ENCODE data around the gene XG. TPM values are rescaled to one million over a fixed set of nuclear protein-coding genes. Genes with fewer than 3 reads are reported as not detected.

XG gene
- total and polyA plus RNA-seq, 9 of the 15 experiments (the other 6 are each of a cell fraction or from before 2014, with no cell fraction given): 0.03 to 0.12 TPM; not detected in 7

DNA sequence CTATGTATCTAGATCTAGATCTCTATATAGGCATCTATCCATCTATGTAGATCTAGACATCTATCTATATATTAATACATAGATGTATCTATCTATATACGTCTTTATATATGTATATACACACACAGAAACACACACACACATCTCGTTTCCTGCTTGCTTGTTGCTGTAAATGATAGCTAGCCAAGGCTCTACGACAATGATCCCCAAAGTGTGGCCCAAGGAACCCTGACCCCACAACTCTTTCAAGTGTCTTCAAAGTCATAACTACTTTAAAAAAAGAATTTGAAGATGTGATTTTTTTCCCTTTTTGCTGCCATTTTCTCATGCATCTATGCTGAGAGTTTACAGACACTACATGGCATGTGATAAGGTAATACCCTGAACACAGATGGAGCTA lies 105.7 kb downstream of the XG start:
- FAIRE-seq: no peak
- H3K79me2 ChIP-seq (ENCODE audit: control insufficient read depth, insufficient read depth, low read length): no peaks in the 10 kb centered on the region
- POLR2A ChIA-PET: no interaction called here

DNA sequence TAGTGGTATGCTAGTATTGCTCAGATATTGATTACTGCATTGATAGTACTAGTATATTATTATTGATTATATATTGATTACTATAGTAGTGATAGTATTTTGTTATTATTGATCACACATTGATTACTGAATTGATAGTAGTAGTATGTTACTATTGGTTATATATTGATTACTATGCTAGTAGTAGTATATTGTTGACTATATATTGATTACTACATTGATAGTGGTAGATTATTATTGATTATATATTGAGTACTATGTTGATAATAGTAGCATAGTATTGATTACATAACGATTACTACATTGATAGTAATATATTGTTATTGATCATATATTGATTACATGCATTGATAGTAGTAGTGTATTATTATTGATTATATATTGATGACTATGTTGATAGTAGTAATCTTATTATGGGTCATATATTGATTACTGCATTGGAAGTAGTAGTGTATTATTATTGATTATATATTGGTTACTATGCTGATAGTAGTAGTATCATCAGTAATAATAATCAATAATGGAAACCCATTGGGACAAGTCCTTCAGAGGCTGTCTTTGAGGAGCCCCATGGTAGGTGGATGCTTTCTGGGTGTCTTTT lies 107.5 kb downstream of the XG start:
- Histone ChIP-seq H3K79me2 (ENCODE audit: control insufficient read depth, insufficient read depth, low read length) (no peaks in the 10 kb centered on the region), H3K27ac (ENCODE audit: extremely low read depth, low read depth, low read length) (no peak overlapping the region), H3K4me1 (replicated peaks in 1 of 2; ENCODE audit: control insufficient read depth in 2 of 2, insufficient read depth in 2 of 2, low read length in 2 of 2) (no peaks in the 10 kb centered on the region; a peak in 1 of 5 replicates), H3K9me3 (replicated peaks; ENCODE audit: control insufficient read depth, insufficient read depth, low read depth, low read length) (no peaks in the 10 kb centered on the region), H3K9ac (ENCODE audit: insufficient read depth in 1 of 2, low read depth in 2 of 2, low read length in 2 of 2) (no peak overlapping the region), H3K9me1 (ENCODE audit: control insufficient read depth, insufficient read depth, low read length) (no peaks in the 10 kb centered on the region), H2AFZ (ENCODE audit: low read depth, low read length) (no peak overlapping the region), H3K4me2 (ENCODE audit: insufficient read depth, low read length) (no peak overlapping the region), H3K36me3 (ENCODE audit: control insufficient read depth, insufficient read depth, low read length) (no peaks in the 10 kb centered on the region; the same call in 2 of the 3 replicates), H3K4me3 (no peak overlapping the region), H4K20me1 (replicated peaks; ENCODE audit: control insufficient read depth, insufficient read depth, low read length) (no peaks in the 10 kb centered on the region), H3K27me3 (ENCODE audit: control insufficient read depth in 2 of 2, insufficient read depth in 2 of 2, low read length in 2 of 2) (no peaks in the 10 kb centered on the region)
- WGBS (ENCODE audit: insufficient coverage, low coverage, missing lambda C conversion rate): 7% methylated on average over 1 of the region's 1 CpG
- ATAC-seq (no peak), DNase-seq (ENCODE audit: extremely low read depth in 1 of 4, low spot score in 3 of 4) (no peak), FAIRE-seq (no peak)
- POLR2A ChIA-PET: no interaction called here
- intact Hi-C loops (cut with micrococcal nuclease) (no loop called here), in situ Hi-C loops (cut with MboI) (no loop called here)
- CTCF ChIA-PET (ENCODE audit: low intra/inter-chr PET ratio): no interaction called here
- no peak for TF ChIP-seq SETDB1 (IDR thresholded peaks at IDR 0.05; ENCODE audit: low read length)
- TF ChIP-seq, protein P1, sequence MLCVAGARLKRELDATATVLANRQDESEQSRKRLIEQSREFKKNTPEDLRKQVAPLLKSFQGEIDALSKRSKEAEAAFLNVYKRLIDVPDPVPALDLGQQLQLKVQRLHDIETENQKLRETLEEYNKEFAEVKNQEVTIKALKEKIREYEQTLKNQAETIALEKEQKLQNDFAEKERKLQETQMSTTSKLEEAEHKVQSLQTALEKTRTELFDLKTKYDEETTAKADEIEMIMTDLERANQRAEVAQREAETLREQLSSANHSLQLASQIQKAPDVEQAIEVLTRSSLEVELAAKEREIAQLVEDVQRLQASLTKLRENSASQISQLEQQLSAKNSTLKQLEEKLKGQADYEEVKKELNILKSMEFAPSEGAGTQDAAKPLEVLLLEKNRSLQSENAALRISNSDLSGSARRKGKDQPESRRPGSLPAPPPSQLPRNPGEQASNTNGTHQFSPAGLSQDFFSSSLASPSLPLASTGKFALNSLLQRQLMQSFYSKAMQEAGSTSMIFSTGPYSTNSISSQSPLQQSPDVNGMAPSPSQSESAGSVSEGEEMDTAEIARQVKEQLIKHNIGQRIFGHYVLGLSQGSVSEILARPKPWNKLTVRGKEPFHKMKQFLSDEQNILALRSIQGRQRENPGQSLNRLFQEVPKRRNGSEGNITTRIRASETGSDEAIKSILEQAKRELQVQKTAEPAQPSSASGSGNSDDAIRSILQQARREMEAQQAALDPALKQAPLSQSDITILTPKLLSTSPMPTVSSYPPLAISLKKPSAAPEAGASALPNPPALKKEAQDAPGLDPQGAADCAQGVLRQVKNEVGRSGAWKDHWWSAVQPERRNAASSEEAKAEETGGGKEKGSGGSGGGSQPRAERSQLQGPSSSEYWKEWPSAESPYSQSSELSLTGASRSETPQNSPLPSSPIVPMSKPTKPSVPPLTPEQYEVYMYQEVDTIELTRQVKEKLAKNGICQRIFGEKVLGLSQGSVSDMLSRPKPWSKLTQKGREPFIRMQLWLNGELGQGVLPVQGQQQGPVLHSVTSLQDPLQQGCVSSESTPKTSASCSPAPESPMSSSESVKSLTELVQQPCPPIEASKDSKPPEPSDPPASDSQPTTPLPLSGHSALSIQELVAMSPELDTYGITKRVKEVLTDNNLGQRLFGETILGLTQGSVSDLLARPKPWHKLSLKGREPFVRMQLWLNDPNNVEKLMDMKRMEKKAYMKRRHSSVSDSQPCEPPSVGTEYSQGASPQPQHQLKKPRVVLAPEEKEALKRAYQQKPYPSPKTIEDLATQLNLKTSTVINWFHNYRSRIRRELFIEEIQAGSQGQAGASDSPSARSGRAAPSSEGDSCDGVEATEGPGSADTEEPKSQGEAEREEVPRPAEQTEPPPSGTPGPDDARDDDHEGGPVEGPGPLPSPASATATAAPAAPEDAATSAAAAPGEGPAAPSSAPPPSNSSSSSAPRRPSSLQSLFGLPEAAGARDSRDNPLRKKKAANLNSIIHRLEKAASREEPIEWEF (CRISPR knock-in tag; IDR thresholded peaks at IDR 0.05): peak; percentile 100
- BruUV-seq (replicated peaks): no TSS peak

More for the DNA sequence above, 105.7 kb downstream of the XG start:
- H3K9ac ChIP-seq (ENCODE audit: insufficient read depth in 1 of 2, low read depth in 2 of 2, low read length in 2 of 2): no peak overlapping the region
- H3K4me2 ChIP-seq (ENCODE audit: insufficient read depth, low read length): no peak overlapping the region
- in situ Hi-C loops (cut with MboI) (no loop called here), intact Hi-C loops (cut with micrococcal nuclease) (no loop called here)
- H3K9me3 ChIP-seq (replicated peaks; ENCODE audit: control insufficient read depth, insufficient read depth, low read depth, low read length): no peaks in the 10 kb centered on the region
- WGBS (ENCODE audit: insufficient coverage, low coverage, missing lambda C conversion rate): 84% methylated on average over 3 of the region's 3 CpGs
- no peaks in the 10 kb centered on the region for H3K27me3 ChIP-seq (ENCODE audit: control insufficient read depth in 2 of 2, insufficient read depth in 2 of 2, low read length in 2 of 2)
- no peak for TF ChIP-seq BRD9 (IDR thresholded peaks at IDR 0.05; ENCODE audit: low read depth, partially characterized antibody)
- TF ChIP-seq, protein P2, sequence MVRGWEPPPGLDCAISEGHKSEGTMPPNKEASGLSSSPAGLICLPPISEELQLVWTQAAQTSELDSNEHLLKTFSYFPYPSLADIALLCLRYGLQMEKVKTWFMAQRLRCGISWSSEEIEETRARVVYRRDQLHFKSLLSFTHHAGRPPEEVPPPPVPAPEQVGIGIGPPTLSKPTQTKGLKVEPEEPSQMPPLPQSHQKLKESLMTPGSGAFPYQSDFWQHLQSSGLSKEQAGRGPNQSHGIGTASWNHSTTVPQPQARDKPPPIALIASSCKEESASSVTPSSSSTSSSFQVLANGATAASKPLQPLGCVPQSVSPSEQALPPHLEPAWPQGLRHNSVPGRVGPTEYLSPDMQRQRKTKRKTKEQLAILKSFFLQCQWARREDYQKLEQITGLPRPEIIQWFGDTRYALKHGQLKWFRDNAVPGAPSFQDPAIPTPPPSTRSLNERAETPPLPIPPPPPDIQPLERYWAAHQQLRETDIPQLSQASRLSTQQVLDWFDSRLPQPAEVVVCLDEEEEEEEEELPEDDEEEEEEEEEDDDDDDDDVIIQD (CRISPR knock-in tag; IDR thresholded peaks at IDR 0.05): no peak
- no peaks in the 10 kb centered on the region for H3K9me1 ChIP-seq (ENCODE audit: control insufficient read depth, insufficient read depth, low read length)
- CTCF ChIA-PET (ENCODE audit: low intra/inter-chr PET ratio): no interaction called here
- no peaks in the 10 kb centered on the region for H3K36me3 ChIP-seq (ENCODE audit: control insufficient read depth, insufficient read depth, low read length)
- no peak overlapping the region for H2AFZ ChIP-seq (ENCODE audit: low read depth, low read length)
- no peaks in the 10 kb centered on the region for H4K20me1 ChIP-seq (replicated peaks; ENCODE audit: control insufficient read depth, insufficient read depth, low read length)
- no peaks in the 10 kb centered on the region; a peak in 1 of 5 replicates for H3K4me1 ChIP-seq (replicated peaks in 1 of 2; ENCODE audit: control insufficient read depth in 2 of 2, insufficient read depth in 2 of 2, low read length in 2 of 2)
- BruUV-seq (replicated peaks): no TSS peak
- no peak overlapping the region for H3K27ac ChIP-seq (ENCODE audit: extremely low read depth, low read depth, low read length)
- H3K4me3 ChIP-seq: no peak overlapping the region
- ATAC-seq: no peak
- DNase-seq (ENCODE audit: extremely low read depth in 1 of 4, low spot score in 3 of 4): peak in 1 of 4 experiments; percentile 11
